ENCODE results near the gene ALPP. TPM values are rescaled to one million over a fixed set of nuclear protein-coding genes. Genes with fewer than 3 reads are reported as not detected.
A peak's percentile ranks its signal among the peaks of the same experiment; 100 is the strongest.
"Not testable (repeated sequence)": the region's sequence is repeated elsewhere in the genome, so short reads cannot be mapped to it uniquely, and the experiment has no call there.

Gene ALPP
- total RNA-seq, 4 donors from 2014 or later, result not detected

DNA sequence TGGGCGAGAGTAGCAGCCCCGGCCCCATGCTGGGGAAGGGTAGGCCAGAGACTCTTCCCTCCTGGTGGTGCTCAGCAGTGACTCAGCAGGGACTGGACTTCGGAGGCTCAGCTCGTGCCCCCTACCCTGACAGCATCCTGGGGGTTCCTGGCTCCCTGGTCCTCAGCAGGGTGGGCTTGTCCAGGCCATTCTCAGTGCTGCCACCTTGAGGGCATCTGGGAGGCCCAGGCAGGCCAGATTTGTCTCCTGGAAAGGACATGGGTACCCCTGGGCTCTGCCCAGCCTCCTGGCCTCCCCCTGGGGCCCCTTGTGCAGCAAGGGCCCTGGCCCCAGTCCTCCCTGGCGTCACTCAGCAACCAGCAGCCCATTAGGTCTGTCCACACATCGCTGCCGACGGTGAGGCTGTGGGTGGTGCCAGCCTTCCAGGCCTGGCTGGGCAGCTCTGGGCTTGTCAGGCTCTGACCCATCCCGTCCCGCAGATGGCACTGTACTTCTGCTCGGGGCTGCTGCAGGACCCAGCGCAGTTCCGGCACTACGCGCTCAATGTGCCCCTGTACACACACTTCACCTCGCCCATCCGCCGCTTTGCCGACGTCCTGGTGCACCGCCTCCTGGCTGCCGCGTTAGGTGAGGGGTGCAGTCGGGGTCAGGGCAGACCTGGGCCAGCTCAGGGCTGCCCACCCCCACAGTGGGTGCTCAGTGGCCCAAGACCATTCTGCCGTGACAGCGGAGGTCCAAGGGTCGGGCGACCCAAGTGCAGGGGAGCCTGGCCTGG is 45.0 kb upstream of the ALPP start:
- Histone ChIP-seq H3K36me3 (peaks cover 0 to 5% (median 0%) of the 10 kb centered on the region in 3 donors), H3K9me3 (no peaks in the 10 kb centered on the region), H3K4me3 (no peak overlapping the region), H3K27me3 (no peaks in the 10 kb centered on the region), H3K27ac (no peak overlapping the region), H3K4me1 (no peaks in the 10 kb centered on the region)
- peak in 2 of 3 donors; percentile 40 to 43 for DNase-seq
- TF ChIP-seq, protein P1, sequence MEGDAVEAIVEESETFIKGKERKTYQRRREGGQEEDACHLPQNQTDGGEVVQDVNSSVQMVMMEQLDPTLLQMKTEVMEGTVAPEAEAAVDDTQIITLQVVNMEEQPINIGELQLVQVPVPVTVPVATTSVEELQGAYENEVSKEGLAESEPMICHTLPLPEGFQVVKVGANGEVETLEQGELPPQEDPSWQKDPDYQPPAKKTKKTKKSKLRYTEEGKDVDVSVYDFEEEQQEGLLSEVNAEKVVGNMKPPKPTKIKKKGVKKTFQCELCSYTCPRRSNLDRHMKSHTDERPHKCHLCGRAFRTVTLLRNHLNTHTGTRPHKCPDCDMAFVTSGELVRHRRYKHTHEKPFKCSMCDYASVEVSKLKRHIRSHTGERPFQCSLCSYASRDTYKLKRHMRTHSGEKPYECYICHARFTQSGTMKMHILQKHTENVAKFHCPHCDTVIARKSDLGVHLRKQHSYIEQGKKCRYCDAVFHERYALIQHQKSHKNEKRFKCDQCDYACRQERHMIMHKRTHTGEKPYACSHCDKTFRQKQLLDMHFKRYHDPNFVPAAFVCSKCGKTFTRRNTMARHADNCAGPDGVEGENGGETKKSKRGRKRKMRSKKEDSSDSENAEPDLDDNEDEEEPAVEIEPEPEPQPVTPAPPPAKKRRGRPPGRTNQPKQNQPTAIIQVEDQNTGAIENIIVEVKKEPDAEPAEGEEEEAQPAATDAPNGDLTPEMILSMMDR (IDR thresholded peaks at IDR 0.05), result no peak
- no peak for TF ChIP-seq POLR2A (IDR thresholded peaks at IDR 0.05)

DNA sequence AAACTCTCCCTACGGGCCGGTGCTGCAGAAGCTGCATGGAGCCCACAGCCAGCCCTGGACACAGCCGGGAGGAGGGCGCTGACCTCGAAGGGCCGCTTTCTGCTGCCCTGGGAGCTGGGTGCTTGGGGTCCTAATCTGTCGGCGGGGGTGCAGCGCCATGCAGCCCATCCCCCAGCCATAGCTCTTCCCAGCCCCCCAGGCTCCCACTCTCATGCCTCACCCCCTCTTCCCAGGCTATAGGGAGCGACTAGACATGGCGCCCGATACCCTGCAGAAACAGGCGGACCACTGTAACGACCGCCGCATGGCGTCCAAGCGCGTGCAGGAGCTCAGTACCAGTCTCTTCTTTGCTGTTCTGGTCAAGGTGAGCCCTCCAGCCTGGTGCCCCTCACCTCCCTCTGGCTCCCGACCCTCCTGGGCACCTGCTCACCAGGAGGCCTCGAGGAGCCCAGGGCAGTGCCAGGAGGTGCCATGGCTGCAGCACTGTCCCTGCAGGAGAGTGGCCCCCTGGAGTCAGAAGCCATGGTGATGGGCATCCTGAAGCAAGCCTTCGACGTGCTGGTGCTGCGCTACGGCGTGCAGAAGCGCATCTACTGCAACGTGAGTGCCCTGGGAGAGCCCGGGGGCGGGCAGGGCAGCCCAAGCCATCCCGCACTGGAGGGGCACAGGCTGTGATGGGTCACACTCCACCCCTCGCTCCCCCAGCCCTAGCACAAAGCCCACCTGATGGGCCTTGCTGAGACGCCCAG is 44.2 kb upstream of the ALPP start:
- not testable (repeated sequence) for H3K9me3 ChIP-seq, H3K36me3 ChIP-seq, H3K4me1 ChIP-seq, H3K27me3 ChIP-seq, H3K4me3 ChIP-seq, H3K27ac ChIP-seq
- peak in 1 of 3 donors; percentile 36 for DNase-seq

DNA sequence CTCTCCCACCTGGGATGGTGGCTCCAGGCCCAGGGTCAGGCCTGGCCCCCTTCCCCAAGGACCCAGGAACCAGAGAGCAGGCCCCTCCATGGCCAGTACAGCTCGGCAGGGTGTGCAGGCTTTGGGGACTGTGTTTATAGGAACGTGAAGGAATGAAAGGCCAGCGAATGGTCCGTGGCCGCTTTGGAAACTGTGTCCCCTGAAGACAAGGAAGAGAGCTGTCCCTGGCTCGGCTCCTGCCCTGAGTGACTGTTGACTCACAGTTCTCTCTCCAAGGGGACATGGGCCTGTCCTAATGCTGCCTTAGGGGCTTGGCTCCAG is 43.7 kb upstream of the ALPP start:
- H3K27ac ChIP-seq, H3K9me3 ChIP-seq, H3K4me3 ChIP-seq, H3K4me1 ChIP-seq, H3K36me3 ChIP-seq, H3K27me3 ChIP-seq, DNase-seq: not testable (repeated sequence)

DNA sequence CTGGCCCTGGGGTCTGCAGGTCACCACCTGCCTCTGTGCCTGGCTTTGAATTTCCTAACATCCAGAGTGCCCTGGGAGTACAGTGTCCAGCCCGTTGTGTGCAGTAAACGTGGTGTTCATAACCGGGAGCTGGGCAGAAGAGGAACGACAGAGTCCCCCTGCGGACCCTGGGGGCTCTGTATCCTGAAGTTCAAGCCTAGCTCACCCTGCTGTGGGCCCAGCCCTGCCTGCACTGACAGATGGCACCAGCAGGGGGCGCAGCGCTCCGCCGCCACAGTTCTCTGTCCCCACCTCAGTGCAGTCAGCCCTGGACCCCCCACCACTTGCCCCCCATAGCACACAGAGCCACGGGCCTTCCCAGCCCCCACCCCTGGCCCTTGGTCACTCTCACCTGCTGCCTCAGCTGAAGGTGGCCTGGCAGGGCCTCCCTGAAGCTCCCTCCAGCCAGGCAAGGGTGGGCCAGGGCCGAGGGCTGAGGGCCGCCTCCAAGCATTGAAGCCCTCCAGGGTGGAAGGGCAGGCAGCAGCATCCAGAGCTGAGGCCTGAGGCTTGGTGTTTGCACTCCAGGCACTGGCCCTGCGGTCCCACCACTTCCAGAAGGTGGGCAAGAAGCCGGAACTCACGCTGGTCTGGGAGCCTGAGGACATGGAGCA is 43.2 kb upstream of the ALPP start:
- not testable (repeated sequence) for H3K4me1 ChIP-seq, H3K36me3 ChIP-seq, H3K27me3 ChIP-seq, H3K27ac ChIP-seq, H3K9me3 ChIP-seq, H3K4me3 ChIP-seq
- peak in 2 of 3 donors; percentile 29 to 38 for DNase-seq
- TF ChIP-seq, protein P1 (IDR thresholded peaks at IDR 0.05), result peak in 5 of 6 experiments; percentile 14 to 42 (median 32)

DNA sequence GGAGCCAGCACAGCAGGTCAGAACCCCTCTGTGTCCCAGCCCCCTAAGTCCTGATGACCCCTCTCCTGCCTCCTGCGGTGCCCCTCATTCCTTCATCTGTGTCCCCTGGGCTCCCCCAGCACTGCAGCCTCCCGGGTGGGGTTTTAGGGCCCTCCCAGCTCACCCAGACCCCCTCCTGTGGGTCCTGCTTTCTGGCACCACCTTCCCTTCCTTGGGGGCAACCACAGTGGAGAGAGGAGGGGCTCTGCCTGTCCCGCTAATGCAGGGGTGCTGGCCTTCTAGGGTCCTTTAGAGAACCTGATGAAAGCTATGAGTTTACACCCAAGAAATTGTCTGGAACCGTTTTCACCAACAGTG is 42.7 kb upstream of the ALPP start:
- peaks cover 0 to 5% (median 0%) of the 10 kb centered on the region in 3 donors for H3K36me3 ChIP-seq
- peak in 2 of 3 donors; percentile 37 to 40 for DNase-seq

DNA sequence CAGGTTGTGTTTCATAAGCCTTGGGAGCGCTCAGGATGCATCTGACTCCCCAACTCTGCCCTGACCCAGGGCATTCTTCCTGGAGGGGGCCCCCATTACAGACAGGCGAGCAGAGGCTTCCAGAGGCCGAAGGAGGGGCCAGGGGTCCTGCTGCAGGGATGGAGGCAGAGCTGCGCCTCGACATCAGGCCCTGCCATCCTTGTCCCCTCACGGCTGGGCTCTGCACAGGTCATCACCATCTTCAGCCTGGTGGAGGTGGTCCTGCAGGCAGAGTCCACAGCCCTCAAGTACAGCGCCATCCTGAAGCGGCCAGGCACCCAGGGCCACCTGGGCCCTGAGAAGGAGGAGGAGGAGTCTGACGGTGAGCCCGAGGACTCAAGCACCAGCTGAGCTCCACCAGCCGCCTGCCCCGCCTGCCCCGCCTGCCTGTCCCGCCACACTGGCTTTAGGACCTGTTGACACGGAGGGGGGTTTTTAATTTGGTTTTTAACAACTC is 42.3 kb upstream of the ALPP start:
- H3K9me3 ChIP-seq, result no peaks in the 10 kb centered on the region
- no peak overlapping the region for H3K4me3 ChIP-seq
- peak in 2 of 3 donors; percentile 38 to 44 for DNase-seq
- H3K27me3 ChIP-seq, result no peaks in the 10 kb centered on the region
- no peak overlapping the region for H3K27ac ChIP-seq
- peaks cover 0 to 5% (median 0%) of the 10 kb centered on the region in 3 donors for H3K36me3 ChIP-seq
- no peaks in the 10 kb centered on the region for H3K4me1 ChIP-seq
- TF ChIP-seq, protein P1 (IDR thresholded peaks at IDR 0.05), result no peak
- no peak for TF ChIP-seq POLR2A (IDR thresholded peaks at IDR 0.05)

More for the DNA sequence above, 42.7 kb upstream of the ALPP start:
- Histone ChIP-seq H3K9me3 (no peaks in the 10 kb centered on the region), H3K27ac (no peak overlapping the region), H3K4me1 (no peaks in the 10 kb centered on the region), H3K27me3 (no peaks in the 10 kb centered on the region), H3K4me3 (no peak overlapping the region)
- TF ChIP-seq, protein P1 (IDR thresholded peaks at IDR 0.05), result no peak
- no peak for TF ChIP-seq POLR2A (IDR thresholded peaks at IDR 0.05)

Data from Peyer's patch (tissue), 4 donors.